RWPE1 (cell line): ENCODE measurements around the gene RIPK3.
"Not testable (repeated sequence)": the region's sequence is repeated elsewhere in the genome, so short reads cannot be mapped to it uniquely, and the experiment has no call there.

Experiments
- CTCF ChIA-PET: fragments of 350-600 bp; sonication (Branson Sonifier 250); formaldehyde crosslinking; extraction: SDS; loops from one replicate; lab custom pipeline; 2021; lab: Yijun Ruan, JAX
- POLR2A ChIA-PET: fragments of 400-600 bp; formaldehyde crosslinking; extraction: SDS; loops from one replicate; lab custom pipeline; 2020; ENCODE audit warnings: antibody characterized with exemption; ENCODE audit not compliant: low non-redundant PET; lab: Yijun Ruan, JAX
- DNase-seq: peaks from one replicate; pipeline ENCODE4 v3.0.0; 2012; ENCODE audit warnings: low spot score
- H3K27ac ChIP-seq: fragments of 450-650 bp; 2 replicates; pipeline ENCODE4 v1.5.1; 2017
- CTCF ChIP-seq: fragments of 450-650 bp; conservative IDR thresholded peaks from 2 replicates; pipeline ENCODE4 v1.5.1; 2017; ENCODE audit warnings: low read depth, mild to moderate bottlenecking

Gene RIPK3

DNA sequence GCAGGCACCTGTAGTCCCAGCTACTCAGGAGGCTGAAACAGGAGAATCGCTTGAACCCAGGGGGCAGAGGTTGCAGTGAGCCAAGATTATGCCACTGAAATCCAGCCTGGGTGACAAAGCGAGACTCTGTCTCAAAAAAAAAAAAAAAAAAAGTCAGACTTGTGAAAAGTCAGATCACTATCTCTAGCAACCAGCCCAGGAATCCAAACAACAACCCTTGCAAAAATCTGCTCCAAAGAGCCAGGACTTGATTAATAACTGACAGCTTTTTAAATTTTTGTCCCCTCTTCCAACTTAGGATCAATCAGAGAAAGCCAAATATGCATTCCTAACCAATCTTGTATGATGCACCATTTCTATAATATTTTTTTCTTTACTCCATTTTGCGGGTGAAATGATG, 20.5 kb upstream of the RIPK3 start:
- no peak for DNase-seq
- ChIA-PET POLR2A (no interaction called here), CTCF (no interaction called here)
- no peak overlapping the region for H3K27ac ChIP-seq
- no peak for TF ChIP-seq CTCF

- TF ChIP-seq CTCF, result no peak
- no peak for DNase-seq
- ChIA-PET CTCF (interaction anchor here (0.6 to 0.7 kb wide), 2 partner anchors 8 to 23 kb away, joined by 3 read pairs; no protein-coding TSS in a partner anchor), POLR2A (no interaction called here)
- no peak overlapping the region for H3K27ac ChIP-seq
These were observed 16.4 kb upstream of the RIPK3 start for GRCh38 chr14:24356208-24356607.

- ChIA-PET CTCF (no interaction called here), POLR2A (no interaction called here)
- no peak for TF ChIP-seq CTCF
- H3K27ac ChIP-seq, result no peak overlapping the region
- no peak for DNase-seq
These were observed 15.2 kb upstream of the RIPK3 start for GRCh38 chr14:24355009-24355408.

- POLR2A ChIA-PET, DNase-seq, H3K27ac ChIP-seq, CTCF ChIA-PET: not testable (repeated sequence)
These were observed 14.7 kb upstream of the RIPK3 start for GRCh38 chr14:24354482-24354825.

DNA sequence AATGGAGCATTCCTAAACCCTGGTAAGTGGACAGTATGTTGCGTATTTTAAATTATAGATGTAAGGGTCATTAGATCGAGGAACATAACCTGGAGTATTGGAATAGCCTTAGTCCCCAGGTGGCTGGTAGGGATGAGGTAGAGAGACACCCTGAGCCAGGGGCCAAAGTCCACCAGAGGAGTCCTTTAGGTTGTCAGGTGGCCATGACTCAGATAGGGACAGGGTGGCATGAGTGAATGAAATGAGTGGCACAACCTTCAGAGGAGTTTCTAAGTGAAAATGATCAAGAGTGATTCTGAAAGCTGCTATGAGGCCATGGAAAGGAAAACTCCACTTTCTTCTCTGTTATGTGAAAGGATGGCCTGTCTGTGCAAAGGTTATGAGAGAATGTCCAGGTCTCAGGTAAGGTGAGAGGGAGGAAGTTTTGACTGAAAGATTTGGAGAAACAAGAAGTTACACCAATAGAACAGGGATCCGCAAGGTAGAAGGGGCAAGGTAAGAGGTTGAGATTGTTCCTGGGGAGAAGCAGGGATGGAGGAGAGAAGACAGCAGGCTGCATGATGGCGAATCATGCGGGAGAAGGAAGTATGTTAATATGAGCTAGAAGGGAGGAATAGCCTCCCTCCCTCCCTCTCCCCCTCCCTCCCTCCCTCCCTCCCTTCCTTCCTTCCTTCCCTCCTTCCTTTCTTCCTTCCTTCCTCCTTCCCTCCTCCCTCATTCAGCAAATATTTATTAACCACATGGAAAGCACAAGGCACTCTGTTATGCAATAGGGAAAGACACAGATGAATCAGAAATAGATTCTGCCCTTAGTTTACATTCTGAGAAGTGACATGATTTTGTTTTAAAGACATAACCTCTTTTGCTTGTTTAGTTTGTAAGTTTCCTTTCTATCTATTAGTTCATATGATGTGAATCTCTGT, 14.0 kb upstream of the RIPK3 start:
- no peak for DNase-seq
- TF ChIP-seq CTCF, result no peak
- CTCF ChIA-PET, result no interaction called here
- POLR2A ChIA-PET, result no interaction called here
- no peak overlapping the region for H3K27ac ChIP-seq

GRCh38 chr14:24351517-24351916, 11.7 kb upstream of the RIPK3 start:
- TF ChIP-seq CTCF, result no peak
- ChIA-PET CTCF (interaction anchor here (1.0 to 1.2 kb wide), 2 partner anchors 18 to 80 kb away, joined by 3 to 4 read pairs; no protein-coding TSS in a partner anchor), POLR2A (no interaction called here)
- no peak for DNase-seq
- H3K27ac ChIP-seq, result no peak overlapping the region

DNA sequence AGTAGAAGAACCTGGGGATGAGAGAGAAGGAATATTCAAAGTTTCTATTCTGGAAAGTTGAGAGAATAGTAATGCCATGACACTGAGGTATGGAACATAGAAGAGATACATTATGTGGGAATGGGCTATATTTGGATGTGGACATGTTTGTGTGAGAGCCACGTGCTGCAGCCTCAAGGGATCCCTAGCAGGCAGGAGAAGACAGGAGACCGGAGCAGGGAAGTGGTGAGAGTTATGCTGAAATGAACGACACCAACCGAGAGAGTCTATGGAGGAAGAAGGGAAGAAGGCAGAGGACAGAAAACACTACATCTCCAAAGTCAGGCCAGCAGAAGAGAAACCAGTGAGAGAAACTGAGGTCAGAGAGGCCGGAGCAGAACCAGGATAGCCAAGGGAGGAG, 10.0 kb upstream of the RIPK3 start:
- CTCF ChIA-PET, result interaction anchor here (0.6 to 1.0 kb wide), 2 partner anchors 41 to 82 kb away, joined by 3 to 4 read pairs; no protein-coding TSS in a partner anchor
- no peak for TF ChIP-seq CTCF
- POLR2A ChIA-PET, result no interaction called here
- DNase-seq, result no peak
- no peak overlapping the region for H3K27ac ChIP-seq
